ENCODE results near the gene CDKN1C. TPM values are rescaled to one million over a fixed set of nuclear protein-coding genes. Genes with fewer than 3 reads are reported as not detected.

Gene CDKN1C
- total RNA-seq, 1 experiment from 2014 or later, result 2.9 TPM

DNA sequence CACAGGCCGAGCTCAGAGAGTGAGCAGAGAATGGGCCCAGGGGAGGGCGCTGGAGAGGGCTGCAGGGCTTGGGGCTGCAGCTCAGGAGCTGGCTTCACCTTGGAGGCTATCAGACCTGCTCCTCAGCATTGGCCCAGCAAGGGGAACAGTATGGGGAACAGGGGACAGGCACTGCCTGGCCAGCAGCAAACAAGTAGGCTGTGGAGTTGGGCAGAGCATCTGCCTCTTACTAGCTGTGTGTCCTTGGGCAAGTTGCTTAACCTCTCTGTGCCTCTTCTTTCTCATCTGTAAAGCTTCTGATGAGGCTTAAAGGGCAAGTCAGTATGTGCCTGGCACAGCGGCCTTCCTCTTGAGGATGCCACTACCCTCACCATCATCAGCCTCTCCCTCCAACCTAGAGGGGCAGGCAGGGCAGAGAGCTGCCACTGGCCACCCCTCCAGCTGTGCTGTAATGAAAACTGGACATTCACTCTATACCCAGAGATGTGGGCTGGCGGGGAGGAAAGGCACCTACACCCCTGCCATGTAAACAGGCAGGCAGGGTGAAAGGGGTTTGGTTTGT is 7.5 kb upstream of the CDKN1C start:
- Histone ChIP-seq H3K27ac (ENCODE audit: low read depth, low read length, poor library complexity, severe bottlenecking) (no peak overlapping the region), H3K9me3 (ENCODE audit: low read depth, low read length, poor library complexity, severe bottlenecking) (no peaks in the 10 kb centered on the region), H3K36me3 (ENCODE audit: insufficient read depth, low read length, poor library complexity, severe bottlenecking) (no peaks in the 10 kb centered on the region), H3K27me3 (replicated peaks; ENCODE audit: insufficient read depth, low read depth, low read length, poor library complexity) (no peaks in the 10 kb centered on the region), H3K4me3 (ENCODE audit: low read depth, low read length, poor library complexity, severe bottlenecking) (peak overlapping the region; percentile 32), H3K4me1 (ENCODE audit: insufficient read depth, low read length, poor library complexity, severe bottlenecking) (peaks cover 19% of the 10 kb centered on the region)
- no TSS peak for BruUV-seq (replicated peaks)
- CTCF ChIA-PET, result interaction anchor here (0.6 to 5.8 kb wide), 4 partner anchors 14 to 361 kb away, joined by 3 to 52 read pairs (median 4); no protein-coding TSS in a partner anchor
- no peak for DNase-seq (ENCODE audit: low spot score)
- intact Hi-C loops (cut with micrococcal nuclease; ENCODE audit: unreplicated experiment), result loop anchor here (1.0 to 5.0 kb wide), 2 partner anchors 360 to 466 kb away; no protein-coding TSS in a partner anchor
- POLR2A ChIA-PET (ENCODE audit: low non-redundant PET), result no interaction called here
- TF ChIP-seq EZH2 (IDR thresholded peaks at IDR 0.05; ENCODE audit: borderline replicate concordance, low read depth, low read length, poor library complexity, severe bottlenecking), result no peak
- TF ChIP-seq, protein P1, sequence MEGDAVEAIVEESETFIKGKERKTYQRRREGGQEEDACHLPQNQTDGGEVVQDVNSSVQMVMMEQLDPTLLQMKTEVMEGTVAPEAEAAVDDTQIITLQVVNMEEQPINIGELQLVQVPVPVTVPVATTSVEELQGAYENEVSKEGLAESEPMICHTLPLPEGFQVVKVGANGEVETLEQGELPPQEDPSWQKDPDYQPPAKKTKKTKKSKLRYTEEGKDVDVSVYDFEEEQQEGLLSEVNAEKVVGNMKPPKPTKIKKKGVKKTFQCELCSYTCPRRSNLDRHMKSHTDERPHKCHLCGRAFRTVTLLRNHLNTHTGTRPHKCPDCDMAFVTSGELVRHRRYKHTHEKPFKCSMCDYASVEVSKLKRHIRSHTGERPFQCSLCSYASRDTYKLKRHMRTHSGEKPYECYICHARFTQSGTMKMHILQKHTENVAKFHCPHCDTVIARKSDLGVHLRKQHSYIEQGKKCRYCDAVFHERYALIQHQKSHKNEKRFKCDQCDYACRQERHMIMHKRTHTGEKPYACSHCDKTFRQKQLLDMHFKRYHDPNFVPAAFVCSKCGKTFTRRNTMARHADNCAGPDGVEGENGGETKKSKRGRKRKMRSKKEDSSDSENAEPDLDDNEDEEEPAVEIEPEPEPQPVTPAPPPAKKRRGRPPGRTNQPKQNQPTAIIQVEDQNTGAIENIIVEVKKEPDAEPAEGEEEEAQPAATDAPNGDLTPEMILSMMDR (conservative IDR thresholded peaks at IDR 0.05; ENCODE audit: low read depth, low read length), result no peak

DNA sequence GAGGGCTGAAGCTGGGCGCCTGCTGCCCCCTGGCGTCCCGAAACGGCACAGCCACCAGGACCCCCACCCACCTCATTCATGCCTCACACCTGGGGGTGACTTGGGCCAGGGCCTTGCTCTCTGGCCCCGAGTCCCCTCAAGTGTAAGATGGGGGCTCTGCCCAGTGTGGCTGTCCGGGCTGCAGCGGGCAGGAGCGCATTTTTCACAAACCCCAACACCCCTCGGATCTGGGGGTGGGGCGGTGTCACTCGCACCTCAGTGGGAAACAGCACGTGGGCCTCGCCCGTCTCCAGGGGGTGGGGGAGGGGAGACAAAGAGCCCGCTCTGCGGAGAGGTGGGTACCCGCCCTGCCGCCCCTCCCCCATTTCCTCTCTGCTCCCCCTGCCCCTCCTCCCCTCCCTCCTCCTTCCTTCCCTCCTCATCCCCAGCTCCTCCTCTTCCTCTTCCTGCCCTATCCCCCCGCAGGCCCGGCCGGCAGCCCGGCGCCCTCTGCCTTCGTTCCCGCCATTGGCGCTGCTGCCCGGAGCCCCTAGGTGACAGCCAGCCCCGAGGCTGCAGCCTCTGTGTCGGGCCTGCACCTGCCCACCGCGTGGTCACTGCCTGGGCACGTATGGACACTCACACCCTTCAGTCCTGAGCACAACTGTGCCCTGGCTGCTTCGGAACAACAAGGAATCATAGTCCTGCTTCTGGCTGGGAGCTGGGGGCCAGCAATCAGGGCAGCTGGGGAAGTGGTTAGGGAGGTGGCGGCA is 6.8 kb upstream of the CDKN1C start:
- peaks cover 19% of the 10 kb centered on the region for H3K4me1 ChIP-seq (ENCODE audit: insufficient read depth, low read length, poor library complexity, severe bottlenecking)
- intact Hi-C loops (cut with micrococcal nuclease; ENCODE audit: unreplicated experiment), result loop anchor here (1.0 to 5.0 kb wide), 2 partner anchors 359 to 465 kb away; no protein-coding TSS in a partner anchor
- no TSS peak for BruUV-seq (replicated peaks)
- peak overlapping the region; percentile 32 for H3K4me3 ChIP-seq (ENCODE audit: low read depth, low read length, poor library complexity, severe bottlenecking)
- H3K9me3 ChIP-seq (ENCODE audit: low read depth, low read length, poor library complexity, severe bottlenecking), result no peaks in the 10 kb centered on the region
- CTCF ChIA-PET, result interaction anchor here (0.6 to 5.8 kb wide), 4 partner anchors 14 to 360 kb away, joined by 3 to 52 read pairs (median 4); no protein-coding TSS in a partner anchor
- no peak for TF ChIP-seq EZH2 (IDR thresholded peaks at IDR 0.05; ENCODE audit: borderline replicate concordance, low read depth, low read length, poor library complexity, severe bottlenecking)
- TF ChIP-seq, protein P1 (conservative IDR thresholded peaks at IDR 0.05; ENCODE audit: low read depth, low read length), result peak; percentile 92
- peak; percentile 71 for DNase-seq (ENCODE audit: low spot score)
- no peaks in the 10 kb centered on the region for H3K27me3 ChIP-seq (replicated peaks; ENCODE audit: insufficient read depth, low read depth, low read length, poor library complexity)
- POLR2A ChIA-PET (ENCODE audit: low non-redundant PET), result no interaction called here
- H3K36me3 ChIP-seq (ENCODE audit: insufficient read depth, low read length, poor library complexity, severe bottlenecking), result no peaks in the 10 kb centered on the region
- H3K27ac ChIP-seq (ENCODE audit: low read depth, low read length, poor library complexity, severe bottlenecking), result peak overlapping the region; percentile 55

DNA sequence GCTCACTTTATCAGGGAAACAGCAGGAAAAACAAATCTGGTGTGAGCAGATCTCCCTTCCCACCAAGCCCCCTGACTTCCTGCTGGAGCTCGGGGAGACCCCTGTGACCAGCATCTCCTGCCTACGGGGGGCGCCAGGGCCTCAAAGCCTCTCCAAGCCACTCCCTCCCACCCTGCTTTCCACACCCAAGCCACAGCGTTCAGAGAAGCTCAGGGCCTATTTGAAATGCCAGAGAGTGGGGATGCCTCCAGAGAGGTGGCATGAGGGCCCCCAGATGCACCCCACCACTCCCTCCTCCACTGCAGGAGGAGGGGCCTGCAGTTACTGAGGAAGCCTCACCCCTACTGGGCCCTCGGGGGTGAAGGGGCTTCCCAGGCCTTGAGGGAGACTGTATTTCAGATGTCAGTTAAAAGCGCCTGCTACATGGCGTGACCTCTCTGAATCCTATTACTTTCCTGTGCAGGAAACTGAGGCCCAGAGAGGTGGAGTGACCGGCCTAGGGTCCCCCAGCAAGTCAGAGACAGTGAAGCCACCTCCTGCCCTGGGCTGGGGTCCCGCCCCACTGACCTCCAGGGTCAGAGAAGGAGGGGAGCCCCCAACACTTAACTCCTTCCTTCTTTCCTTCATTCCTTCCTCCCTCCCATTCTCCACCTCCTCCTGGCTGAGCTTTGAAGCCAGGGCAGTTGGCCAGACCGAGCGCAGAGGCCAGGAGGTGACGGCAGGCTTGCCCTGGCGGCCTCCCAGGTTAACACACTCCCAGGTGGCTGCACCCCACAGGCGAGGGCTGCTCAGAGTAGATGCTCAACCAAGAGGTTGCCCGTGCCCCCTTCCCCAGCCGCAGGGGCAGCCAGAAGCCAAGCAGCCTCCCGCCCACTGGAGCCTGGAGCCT is 6.0 kb upstream of the CDKN1C start:
- Histone ChIP-seq H3K27ac (ENCODE audit: low read depth, low read length, poor library complexity, severe bottlenecking) (peak overlapping the region; percentile 55), H3K4me1 (ENCODE audit: insufficient read depth, low read length, poor library complexity, severe bottlenecking) (peaks cover 19% of the 10 kb centered on the region), H3K36me3 (ENCODE audit: insufficient read depth, low read length, poor library complexity, severe bottlenecking) (no peaks in the 10 kb centered on the region), H3K4me3 (ENCODE audit: low read depth, low read length, poor library complexity, severe bottlenecking) (peak overlapping the region; percentile 32), H3K9me3 (ENCODE audit: low read depth, low read length, poor library complexity, severe bottlenecking) (no peaks in the 10 kb centered on the region), H3K27me3 (replicated peaks; ENCODE audit: insufficient read depth, low read depth, low read length, poor library complexity) (no peaks in the 10 kb centered on the region)
- no TSS peak for BruUV-seq (replicated peaks)
- intact Hi-C loops (cut with micrococcal nuclease; ENCODE audit: unreplicated experiment), result loop anchor here (1.0 to 5.0 kb wide), 2 partner anchors 358 to 464 kb away; no protein-coding TSS in a partner anchor
- POLR2A ChIA-PET (ENCODE audit: low non-redundant PET), result no interaction called here
- CTCF ChIA-PET, result interaction anchor here (0.6 to 5.8 kb wide), 2 partner anchors 200 to 360 kb away, joined by 3 to 52 read pairs; no protein-coding TSS in a partner anchor
- DNase-seq (ENCODE audit: low spot score), result peak; percentile 53
- TF ChIP-seq, protein P1 (conservative IDR thresholded peaks at IDR 0.05; ENCODE audit: low read depth, low read length), result peak; percentile 31
- TF ChIP-seq EZH2 (IDR thresholded peaks at IDR 0.05; ENCODE audit: borderline replicate concordance, low read depth, low read length, poor library complexity, severe bottlenecking), result no peak
